GM10266 (cell line): ENCODE results near the gene SMARCA4.

Source experiments
- DNase-seq: peaks from one replicate; pipeline ENCODE4 v3.0.0; 2012; ENCODE audit errors: extremely low spot score
- TF ChIP-seq, protein P1 (sequence below): IDR thresholded peaks from 2 replicates; pipeline ENCODE4 v1.5.1; 2012; ENCODE audit warnings: mild to moderate bottlenecking, low read depth; ENCODE audit not compliant: control insufficient read depth, insufficient read depth; ENCODE audit errors: missing control alignments

Gene SMARCA4

DNA sequence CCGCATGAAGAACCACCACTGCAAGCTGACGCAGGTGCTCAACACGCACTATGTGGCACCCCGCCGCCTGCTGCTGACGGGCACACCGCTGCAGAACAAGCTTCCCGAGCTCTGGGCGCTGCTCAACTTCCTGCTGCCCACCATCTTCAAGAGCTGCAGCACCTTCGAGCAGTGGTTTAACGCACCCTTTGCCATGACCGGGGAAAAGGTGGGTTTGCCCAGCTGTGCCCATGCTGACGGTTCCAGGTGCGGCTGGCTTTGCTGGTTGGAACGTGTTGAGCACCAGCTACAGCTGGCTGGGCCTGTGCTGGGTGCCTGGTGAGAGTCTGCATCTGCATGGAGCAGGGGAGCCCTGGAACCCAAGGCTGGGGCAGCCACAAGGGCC lies 60.9 kb downstream of the SMARCA4 start:
- DNase-seq, result no peak
- TF ChIP-seq, protein P1, sequence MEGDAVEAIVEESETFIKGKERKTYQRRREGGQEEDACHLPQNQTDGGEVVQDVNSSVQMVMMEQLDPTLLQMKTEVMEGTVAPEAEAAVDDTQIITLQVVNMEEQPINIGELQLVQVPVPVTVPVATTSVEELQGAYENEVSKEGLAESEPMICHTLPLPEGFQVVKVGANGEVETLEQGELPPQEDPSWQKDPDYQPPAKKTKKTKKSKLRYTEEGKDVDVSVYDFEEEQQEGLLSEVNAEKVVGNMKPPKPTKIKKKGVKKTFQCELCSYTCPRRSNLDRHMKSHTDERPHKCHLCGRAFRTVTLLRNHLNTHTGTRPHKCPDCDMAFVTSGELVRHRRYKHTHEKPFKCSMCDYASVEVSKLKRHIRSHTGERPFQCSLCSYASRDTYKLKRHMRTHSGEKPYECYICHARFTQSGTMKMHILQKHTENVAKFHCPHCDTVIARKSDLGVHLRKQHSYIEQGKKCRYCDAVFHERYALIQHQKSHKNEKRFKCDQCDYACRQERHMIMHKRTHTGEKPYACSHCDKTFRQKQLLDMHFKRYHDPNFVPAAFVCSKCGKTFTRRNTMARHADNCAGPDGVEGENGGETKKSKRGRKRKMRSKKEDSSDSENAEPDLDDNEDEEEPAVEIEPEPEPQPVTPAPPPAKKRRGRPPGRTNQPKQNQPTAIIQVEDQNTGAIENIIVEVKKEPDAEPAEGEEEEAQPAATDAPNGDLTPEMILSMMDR, result no peak

- TF ChIP-seq, protein P1, result no peak
- DNase-seq, result no peak
Measured at GRCh38 chr19:11023016-11023415, 62.2 kb downstream of the SMARCA4 start.

- TF ChIP-seq, protein P1, result no peak
- DNase-seq, result no peak
Measured at GRCh38 chr19:11023710-11024109, 62.9 kb downstream of the SMARCA4 start.

DNA sequence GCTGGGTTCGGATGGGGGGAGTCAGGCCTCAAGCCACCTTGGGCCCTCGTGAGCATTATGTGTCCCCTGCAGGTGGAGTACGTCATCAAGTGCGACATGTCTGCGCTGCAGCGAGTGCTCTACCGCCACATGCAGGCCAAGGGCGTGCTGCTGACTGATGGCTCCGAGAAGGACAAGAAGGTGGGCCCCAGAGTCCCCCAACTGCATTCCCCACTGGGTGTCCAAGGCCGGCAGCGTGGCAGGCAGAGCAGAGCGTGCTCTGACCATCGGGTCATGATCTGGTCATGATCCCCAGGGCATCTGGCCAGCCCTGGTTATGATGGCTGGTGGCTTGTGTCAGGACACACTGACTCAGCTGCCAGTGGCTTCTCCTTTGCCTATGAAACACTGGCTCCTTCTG lies 63.4 kb downstream of the SMARCA4 start:
- DNase-seq, result no peak
- TF ChIP-seq, protein P1, result no peak

- TF ChIP-seq, protein P1, result no peak
- no peak for DNase-seq
Measured at GRCh38 chr19:11025006-11025405, 64.2 kb downstream of the SMARCA4 start.

DNA sequence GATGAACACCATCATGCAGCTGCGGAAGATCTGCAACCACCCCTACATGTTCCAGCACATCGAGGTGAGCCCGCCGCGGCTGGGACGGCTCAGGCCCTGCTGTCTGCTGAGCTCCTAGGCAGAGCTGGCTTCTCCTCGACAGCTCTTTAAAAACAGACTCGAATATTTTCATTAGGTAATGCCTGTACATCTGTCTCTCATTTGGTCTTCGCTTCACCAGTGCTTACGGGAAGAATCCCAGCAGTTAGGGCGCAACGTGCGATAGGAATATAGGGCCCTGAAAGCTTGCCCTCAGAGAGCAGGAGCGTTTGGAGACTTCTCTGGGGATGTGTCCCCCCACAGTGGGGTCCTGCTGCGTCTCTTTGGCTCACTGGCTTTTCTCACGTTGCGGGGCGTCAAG lies 64.6 kb downstream of the SMARCA4 start:
- TF ChIP-seq, protein P1, result no peak
- no peak for DNase-seq

DNA sequence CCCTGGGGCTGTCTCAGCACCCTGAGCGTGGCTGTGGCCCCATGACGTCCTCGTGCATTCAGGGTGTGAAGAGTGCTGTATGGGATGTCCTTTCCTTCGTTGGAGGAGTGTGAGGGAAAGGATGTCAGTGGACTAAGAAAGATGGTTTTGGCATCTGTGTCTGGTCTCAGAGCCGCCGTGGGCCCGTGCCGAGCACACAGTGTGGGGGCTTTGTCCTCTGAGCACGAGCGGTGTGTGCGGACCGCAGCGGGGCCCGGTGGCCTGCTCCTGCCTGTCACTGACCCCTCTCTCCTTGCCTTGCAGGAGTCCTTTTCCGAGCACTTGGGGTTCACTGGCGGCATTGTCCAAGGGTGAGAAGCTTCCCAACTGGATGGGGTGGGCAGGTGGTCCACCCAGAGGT lies 65.2 kb downstream of the SMARCA4 start:
- DNase-seq, result no peak

More for the DNA sequence above, 65.2 kb downstream of the SMARCA4 start:
- TF ChIP-seq, protein P1, result no peak
